HG02763 (cell line): ENCODE results near the gene SREK1.
"Not testable (repeated sequence)": the region's sequence is repeated elsewhere in the genome, so short reads cannot be mapped to it uniquely, and the experiment has no call there.

Source experiments
- ATAC-seq: cut with Tn5 transposase; IDR thresholded peaks from one replicate; pipeline ENCODE4 v1.9.1; 2021; ENCODE audit warnings: mild to moderate bottlenecking, moderate library complexity; ENCODE audit not compliant: unreplicated experiment

SREK1 gene, protein sequence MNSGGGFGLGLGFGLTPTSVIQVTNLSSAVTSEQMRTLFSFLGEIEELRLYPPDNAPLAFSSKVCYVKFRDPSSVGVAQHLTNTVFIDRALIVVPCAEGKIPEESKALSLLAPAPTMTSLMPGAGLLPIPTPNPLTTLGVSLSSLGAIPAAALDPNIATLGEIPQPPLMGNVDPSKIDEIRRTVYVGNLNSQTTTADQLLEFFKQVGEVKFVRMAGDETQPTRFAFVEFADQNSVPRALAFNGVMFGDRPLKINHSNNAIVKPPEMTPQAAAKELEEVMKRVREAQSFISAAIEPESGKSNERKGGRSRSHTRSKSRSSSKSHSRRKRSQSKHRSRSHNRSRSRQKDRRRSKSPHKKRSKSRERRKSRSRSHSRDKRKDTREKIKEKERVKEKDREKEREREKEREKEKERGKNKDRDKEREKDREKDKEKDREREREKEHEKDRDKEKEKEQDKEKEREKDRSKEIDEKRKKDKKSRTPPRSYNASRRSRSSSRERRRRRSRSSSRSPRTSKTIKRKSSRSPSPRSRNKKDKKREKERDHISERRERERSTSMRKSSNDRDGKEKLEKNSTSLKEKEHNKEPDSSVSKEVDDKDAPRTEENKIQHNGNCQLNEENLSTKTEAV

DNA sequence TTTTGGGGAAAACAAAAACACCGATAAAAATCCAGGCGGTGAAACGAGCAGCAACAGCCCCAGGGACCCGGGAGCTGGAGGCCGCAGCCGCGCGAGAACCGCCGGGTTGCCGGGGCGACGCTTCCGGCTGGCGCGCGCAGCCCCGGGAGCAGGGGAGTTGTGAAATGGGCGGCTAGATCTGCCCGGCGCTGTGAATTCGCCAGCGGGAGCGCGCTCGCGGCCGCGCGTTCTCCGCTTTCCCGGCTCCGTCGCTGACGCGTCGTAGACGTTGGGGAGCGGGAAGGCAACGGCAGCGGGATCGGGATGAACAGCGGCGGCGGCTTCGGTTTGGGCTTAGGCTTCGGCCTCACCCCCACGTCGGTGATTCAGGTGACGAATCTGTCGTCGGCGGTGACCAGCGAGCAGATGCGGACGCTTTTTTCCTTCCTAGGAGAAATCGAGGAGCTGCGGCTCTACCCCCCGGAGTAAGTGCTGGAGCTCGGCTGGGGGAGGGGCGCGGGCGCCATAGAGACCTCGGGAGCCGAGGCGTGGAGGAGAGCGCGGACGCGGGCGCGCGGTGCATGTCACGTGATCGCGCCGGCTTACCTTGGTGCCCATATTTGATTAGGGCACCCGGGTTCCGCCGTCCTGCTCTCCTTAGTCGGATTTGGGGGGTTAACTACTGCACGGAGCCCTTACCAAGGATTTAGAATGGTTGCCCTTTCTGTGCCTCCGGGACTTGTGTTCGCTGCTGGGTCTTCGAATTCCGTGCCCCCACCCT lies at the start of gene SREK1:
Gene SREK1, plus strand, starts transcription at position 227 of the 760 bp plus-strand sequence. Its CDS starts 77 bp downstream, at position 304.
- ATAC-seq = peak; percentile 90

DNA sequence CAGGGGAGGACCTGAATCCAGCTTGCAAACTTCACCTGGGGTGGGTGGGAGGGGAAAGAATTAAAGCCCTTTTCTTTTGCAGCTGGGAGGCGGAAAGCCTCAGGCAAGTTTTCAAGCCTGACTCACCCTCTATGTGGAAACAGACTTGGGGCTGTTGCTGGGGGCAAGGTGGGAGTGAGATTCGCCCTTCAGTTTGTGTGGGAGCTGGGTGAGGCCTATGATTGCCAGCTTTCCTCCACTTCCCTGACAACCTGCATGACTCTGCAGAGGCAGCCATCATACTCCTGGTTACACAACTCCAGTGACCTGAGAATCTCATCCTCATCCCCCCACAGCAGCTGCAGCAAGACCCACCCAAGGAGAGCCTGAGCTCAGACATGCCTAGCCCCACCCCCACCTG lies 43.2 kb upstream of the SREK1 start:
- ATAC-seq = no peak

DNA sequence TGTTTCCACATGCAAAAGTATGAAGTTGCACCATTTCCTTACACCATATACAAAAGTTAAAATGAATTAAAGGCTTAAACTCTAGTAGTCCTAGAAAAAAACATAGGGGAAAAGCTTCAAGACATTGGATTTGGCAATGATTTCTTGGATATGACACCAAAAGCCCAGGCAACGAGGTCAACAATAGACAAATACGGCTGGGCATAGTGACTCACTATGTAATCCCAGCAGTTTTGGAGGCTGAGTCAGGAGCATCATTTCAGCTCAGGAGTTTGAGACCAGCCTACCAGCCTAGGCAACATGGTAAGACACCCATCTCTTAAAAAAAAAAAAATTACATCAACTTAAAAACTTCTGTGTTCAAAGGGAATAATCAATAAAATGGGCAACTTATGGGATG lies 30.9 kb upstream of the SREK1 start:
- ATAC-seq = no peak

DNA sequence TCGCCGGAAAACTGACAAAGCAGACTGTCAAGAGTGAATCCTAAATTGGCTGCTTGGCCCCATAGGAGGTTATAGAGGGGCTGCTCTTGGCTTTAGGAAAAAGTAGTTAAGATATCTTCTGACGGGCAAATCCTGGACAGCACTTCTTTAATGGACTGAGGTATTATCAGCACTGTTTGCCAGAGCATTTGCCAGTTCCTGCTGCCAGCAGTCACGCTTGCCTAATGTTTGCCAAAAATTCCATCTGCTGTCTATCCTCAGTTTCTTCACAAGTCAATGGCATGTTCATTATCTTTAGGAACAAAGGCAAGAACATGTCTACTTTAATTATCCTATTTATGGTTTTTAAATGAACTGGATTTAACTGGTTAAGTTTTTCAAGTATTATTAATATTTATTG lies 25.8 kb upstream of the SREK1 start:
- ATAC-seq = no peak

DNA sequence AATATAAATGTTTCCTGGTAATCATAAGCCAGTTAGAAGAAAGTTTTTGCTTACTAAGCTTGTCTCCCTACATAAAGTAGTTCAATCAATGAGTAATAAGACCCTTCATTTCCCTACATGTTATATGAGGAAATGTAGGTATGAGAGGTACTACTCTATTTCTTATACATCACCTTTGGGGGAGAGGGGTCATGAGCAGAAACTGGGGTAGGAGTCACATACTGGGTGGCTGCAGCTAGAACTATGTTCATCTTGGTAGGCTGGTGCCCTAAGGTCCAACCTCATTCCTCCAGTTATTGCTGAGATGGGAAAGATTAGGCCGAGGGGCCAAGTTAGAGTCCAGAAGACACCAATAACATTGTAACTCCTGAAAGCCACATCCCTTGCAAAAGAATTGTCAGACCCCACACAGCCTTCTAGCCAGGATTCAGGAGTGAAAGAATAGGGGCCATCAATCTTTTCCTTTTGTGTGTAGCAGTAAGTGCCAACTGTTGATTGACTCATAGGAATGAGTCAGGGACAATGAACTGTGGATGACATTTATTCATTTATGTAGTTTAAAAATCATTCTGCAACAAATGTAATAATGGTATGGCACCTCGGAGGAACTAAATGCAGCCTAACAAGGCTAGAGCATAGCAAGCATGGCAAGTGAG lies 21.6 kb upstream of the SREK1 start:
- ATAC-seq = no peak

DNA sequence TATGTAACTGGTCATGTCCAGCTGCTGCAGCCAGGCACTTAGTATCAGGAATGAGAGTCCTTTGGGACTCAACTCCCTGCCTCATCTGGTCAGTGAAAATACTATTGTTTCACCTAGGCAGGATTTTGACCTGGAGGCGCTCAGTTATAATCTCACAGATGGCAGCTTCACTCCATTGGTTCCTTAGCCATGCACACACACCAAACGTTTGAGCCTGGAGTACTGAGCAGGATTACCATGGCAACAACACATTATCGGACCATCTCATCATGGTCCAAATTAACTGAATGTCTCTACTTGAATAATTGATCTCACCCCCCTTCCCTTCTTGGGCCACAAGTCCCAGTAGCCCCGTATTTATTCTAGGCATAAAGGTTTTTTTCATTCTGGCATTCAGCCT lies 15.0 kb upstream of the SREK1 start:
- ATAC-seq = no peak

DNA sequence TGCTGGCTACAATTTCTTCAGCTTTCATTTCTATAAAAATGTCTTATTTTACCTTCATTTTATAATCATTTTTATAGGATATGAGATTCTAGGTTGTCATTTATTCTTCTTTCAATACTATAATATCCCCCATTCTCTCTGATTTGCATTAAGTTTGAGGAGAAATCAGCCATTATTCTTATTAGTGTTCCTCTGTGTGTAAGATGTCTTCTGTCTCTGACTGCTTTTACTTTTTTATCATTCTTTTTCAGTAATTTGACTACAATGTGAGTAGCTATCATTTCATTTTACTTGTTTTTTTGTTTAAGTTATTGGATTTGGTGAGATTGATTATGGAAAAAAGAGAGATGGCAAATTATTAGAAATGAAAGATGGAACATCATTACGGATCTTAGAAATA lies 13.6 kb upstream of the SREK1 start:
- ATAC-seq = no peak

DNA sequence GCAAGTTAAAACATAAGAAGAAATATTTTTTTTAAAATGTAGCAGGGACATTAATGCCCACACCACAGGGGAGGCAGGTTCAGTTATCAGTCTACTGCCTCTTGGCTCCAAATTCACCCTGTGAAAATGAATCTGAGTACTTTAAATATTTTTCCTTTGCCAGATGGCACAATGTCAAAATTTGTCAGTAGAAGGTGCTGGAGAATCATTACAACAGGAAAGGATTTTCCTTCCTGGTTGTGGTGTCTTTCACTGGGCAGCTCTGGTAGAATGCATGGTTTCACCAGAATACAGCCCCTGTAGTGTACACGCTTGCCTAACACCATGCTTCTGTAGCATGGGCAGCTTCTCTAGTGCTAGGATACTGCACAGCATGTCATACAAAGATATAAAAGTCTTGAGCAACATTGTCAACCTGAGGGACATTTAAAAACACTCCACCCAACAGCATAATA lies 9.7 kb upstream of the SREK1 start:
- no peak for ATAC-seq

DNA sequence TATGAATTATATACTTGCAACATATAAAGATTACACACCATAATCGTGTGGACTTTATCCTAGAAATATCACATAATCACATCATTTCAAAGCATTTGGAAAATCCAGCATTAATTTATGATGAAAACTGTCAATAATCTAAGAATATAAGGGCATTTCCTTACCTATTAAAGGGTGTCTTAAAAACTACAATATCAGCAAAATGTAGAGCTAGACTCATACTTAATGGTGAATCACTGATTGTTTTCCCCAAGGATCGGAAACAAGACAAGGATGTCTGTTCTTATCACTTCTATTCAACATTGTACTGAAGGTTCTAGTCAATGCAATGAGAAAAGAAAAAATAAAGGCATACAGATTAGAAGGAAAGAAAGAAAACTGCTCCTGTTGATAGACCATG lies 8.0 kb upstream of the SREK1 start:
- ATAC-seq = no peak

DNA sequence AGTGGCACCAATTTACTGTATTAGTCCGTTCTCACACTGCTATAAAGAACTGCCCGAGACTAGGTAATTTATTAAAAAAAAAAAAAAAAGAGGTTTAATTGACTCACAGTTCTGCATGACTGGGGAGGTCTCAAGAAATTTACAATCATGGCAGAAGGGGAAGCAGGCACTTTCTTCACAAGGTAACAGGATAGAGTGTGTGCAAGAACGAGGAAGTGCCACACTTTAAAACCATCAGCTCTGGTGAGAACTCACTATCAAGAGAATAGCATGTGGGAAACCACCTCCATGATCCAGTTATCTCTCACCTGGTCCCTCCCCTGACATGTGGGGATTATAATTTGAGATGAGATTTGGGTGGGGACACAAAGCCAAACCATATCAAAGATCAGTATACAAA lies 7.2 kb upstream of the SREK1 start:
- ATAC-seq = not testable (repeated sequence)

DNA sequence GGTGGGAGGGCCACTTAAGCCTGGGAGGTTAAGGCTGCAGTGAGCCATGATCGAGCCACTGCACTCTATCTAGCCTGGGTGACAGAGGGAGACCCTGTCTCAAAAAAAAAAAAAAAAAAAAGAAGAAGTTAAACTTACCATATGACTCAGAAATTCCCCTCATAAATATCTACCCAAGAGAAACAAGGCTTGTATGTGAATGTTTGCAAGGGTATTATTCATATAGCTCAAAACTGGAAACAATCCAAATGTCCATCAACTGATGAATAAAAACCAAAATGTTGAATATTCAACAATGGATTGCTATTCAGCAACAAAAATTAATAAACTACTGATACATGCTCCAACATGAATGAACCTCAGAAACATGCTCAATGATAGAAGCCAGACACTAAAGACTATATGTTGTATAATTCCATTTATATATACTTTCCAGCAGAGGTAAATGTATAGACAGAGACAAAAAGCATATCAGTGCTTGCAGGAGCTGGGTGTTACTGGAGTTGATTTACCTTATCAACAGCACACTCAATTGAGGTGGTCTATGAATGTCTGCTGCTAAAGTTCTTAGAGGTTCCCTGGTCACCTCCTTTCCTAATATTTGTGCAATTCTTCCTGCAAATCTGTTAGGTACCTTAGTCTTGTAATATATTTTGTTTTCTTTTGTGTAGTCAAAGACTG lies 5.3 kb upstream of the SREK1 start:
- ATAC-seq = no peak

DNA sequence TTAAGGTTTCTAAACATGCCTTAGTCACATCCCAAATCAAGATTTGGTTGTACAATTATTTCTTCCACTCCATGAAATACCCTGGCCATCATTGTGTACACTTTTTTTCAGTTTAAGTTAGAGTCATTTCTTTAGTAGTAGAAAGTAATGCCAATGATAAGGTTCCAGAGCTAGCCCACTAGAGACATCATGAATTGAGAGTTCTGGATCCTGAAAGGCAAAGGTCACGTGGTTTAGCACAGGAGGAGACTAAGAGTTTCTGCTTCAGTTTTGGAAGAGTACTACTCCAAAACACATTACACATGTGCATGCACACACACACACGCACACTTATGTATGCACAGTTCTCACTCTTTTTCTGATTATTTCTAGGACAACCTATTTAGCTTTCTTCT lies 4.8 kb upstream of the SREK1 start:
- no peak for ATAC-seq

DNA sequence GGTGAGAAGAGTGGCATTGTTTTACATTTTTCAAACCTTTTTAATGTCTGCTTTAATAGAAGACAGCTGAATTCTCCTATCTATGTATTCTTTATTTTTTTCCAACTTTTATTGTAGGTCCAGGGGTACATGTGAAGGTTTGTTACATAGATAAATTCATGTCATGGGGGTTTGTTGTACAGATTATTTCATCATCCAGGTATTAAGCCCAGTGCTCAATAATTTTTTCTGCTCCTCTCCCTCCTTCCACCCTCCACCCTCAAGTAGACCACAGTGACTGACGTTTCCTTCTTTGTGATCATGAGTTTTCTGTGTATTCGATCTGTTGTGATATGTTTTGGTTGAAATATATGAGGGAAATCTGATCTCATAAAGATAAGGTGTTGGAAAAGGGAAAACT lies 1.7 kb upstream of the SREK1 start:
- no peak for ATAC-seq

DNA sequence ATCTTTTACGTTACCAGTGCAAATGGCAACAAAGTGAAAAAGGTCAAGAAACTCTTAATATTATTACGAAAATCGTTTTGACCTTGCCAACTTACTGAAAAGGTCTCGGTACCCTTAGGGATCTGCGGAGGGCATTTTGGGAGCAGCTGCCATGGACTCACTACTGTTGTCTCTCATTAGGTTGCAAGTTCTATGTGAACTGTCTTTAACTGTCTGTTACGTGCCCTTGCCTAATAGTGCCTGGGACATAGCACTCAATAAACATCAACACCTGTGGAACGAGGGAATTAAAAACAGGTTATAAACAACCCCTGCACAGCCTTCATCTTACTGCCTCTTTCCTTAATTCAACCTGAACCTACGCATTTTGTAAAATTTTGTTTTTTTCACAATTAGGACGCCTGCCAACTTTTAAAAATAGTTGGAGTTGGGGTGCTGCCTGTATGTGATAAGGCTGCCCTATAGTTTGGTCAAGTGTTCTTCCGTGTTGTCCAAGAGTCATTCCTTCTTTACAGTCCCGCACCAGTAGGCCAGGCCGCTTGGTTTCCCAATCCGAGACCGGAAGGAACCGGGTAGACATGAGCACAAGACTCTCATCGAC lies 527 bp upstream of the SREK1 start:
- ATAC-seq = peak; percentile 20

DNA sequence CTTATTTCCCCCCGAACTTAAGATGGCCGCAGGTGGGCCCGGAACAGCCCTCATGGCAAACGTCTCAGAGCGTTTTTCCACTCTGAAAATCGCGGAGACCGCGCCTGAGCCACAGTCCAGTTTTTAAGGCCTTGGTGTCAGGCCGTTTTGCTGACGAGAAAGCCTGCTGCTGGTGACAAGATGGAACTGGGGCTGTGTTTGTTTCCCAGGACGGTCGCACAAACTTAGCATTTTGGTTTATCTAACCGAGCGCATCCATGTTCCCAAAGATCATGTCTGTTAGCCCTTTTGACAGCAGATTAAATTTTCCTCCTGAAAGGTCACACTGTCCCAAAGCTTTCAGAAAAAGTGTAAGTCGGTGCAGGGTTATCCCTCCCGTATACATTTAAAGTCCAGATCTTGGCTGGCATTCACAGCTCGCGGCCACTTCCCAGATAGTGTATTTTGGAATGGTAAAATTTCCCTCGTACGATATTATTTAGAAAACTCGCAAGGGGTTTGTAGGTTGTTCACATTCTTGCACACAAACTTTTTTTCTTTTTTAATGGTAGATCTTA lies 812 bp downstream of the SREK1 start:
- peak; percentile 46 for ATAC-seq

DNA sequence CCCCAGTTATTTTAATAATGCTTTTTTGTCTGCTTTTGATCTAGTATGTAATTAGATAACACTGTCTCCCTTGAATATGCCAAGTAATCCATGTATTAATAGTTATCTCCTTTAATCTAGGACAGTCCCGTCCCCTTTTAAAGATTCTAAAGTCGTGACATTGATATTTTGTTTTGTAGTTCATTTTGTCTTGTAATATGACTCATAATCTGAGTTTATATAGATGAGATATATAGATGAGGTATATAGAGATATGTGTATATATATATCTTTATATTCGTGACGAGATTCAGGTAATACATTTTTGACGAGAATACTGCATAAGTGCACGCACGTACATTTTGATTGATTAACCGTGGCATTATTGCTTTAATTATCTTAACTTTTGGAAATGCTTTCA lies 1.6 kb downstream of the SREK1 start:
- ATAC-seq = no peak

DNA sequence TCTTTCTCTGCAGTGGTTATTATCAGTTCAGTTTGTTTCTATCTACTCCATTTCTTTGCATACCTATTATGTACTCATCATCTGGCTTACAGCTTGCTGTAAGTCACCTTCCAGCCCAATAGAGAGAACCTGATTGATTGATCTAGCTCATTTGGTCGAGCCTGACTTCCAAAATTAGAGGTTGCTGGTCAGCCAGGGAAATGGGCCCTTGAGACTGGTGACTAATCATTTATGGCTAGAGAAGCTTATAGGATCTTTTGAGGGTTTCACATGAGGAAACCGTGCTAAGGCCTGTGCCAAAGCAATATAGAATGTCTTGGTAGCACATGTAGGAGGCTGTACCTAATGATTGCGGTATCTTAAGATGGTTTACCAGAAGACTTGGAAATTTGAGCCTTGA lies 5.8 kb downstream of the SREK1 start:
- ATAC-seq = no peak

DNA sequence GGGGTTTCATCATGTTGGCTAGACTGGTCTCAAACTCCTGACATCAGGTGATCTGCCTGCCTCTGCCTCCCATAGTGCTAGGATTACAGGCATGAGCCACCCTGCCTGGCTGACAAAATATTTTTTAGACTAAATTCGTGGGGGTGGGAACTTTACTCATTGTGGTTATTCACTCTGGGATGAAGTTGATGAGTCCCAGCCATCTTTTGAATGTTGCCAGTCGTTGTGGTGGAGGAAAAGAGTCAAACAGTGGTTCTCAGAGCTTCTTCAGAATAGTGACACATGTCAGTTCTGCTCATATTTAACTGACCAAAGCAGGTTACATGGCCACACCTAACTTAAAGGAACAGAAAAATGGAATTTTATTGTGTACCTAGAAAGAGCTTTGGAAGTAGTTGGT lies 6.9 kb downstream of the SREK1 start:
- ATAC-seq = no peak

DNA sequence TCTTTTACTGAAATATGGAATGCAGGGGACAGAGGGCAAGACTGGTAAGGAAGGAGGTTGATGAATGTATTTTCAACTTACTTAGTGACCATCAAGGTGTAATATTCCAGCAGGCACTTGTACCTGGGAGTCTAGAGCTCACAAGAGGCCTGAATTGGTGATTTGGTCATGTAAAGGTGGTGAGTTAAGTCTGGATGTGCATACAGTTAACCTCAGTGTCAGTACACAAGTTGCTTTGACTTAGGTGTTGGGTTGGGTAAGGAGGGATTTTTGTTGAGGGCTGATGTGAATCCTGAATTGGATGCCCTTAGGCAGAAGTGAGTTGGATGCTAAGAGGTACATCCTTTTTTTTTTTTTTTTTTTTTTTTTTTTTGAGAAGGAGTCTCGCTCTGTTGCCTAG lies 7.4 kb downstream of the SREK1 start:
- ATAC-seq = no peak

DNA sequence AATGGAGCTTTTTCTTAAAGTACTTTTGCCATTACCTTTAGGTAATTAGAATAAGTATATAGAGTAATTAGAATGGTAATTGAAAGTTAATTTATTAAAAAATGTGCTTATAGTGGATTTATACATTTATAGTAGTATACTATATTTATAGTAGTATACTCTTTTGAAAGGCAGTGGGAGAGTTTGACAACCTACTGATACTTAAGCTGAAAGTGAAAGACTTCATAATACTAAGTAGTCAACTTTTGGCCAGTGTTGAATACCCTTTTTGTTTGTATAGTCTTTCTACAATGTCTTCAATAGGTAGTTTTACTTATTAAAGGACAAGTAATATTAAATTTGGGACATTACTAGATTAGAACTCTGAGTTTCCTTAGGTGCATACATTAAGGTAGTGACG lies 12.9 kb downstream of the SREK1 start:
- ATAC-seq = no peak
